HG02973 (cell line): ENCODE results near the gene EVA1A.
"Not testable (repeated sequence)": the region's sequence is repeated elsewhere in the genome, so short reads cannot be mapped to it uniquely, and the experiment has no call there.

ENCODE experiments used
- ATAC-seq: cut with Tn5 transposase; IDR thresholded peaks from one replicate; pipeline ENCODE4 v1.9.1; 2021; ENCODE audit warnings: moderate library complexity; ENCODE audit not compliant: unreplicated experiment

The EVA1A gene

DNA sequence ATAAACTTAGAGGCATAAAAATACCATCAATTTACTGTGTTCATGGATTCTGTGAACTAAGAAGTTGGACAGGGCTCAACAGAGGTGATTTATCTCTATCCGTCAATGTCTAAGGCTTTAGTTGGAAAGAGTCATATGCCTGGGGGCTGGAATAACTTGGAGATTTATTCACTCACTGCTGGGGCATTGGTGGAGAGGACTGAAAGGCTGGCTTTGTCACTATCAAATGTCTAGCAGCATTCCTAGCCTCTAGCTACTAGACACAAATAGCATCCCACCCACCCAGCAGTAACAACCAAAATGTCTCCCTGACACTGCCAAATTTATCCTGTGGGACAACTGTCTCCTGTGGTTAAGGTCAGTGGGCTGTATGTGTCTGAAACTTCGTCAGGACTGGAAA, 71.0 kb downstream of the EVA1A start:
- no peak for ATAC-seq

DNA sequence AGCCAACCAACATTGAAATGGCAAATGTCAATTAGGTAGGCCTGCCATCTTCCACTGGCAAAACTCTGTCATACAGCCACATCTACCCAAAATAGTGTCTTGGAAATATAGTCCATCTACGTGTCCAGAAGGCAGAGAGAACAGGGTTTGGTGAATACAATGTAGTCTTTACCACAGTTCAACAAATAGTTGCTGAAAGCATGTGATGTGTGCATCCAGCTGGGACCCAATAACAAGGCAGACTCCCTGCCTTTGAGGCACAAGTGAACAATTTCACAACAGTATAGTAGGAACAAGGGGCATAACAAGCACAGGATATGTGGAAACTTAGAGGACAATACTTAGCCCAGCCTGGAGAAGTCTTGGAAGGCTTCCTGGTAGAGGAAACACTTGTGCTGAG, 72.6 kb downstream of the EVA1A start:
- ATAC-seq: no peak

DNA sequence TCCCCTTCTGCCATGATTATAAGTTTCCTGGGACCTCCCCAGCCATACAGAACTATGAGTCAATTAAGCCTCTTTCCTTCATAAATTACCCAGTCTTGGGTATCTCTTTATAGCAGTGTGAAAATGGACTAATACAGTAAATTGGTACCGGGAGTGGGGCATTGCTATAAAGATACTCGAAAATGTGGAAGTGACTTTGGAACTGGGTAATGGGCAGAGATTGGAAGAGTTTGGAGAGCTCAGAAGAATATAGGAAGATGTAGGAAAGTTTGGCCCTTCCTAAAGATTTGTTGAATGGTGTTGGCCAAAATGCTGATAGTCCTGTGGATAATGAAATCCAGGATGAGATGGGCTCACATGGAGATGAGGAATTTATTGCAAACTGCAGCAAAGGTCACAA, 74.0 kb downstream of the EVA1A start:
- not testable (repeated sequence) for ATAC-seq

DNA sequence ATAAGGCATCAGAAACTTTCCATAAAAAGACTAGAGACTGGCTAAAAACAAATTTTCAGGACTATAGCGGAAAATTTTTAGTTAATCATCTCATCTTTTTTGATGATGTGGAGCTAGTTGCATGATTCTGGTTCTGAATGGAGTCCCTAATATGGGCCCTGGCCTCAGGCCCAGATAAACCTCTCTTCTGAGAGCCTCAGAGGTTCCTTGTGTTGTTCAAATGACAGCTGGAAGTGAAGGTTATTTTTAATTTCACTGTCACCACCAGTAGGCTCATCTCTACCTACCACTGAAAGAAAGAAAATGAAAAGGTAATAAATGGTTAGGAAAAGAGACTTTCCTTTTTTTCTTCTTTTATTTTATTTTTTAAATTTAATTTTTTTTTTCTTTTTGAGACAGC, 75.9 kb downstream of the EVA1A start:
- no peak for ATAC-seq

DNA sequence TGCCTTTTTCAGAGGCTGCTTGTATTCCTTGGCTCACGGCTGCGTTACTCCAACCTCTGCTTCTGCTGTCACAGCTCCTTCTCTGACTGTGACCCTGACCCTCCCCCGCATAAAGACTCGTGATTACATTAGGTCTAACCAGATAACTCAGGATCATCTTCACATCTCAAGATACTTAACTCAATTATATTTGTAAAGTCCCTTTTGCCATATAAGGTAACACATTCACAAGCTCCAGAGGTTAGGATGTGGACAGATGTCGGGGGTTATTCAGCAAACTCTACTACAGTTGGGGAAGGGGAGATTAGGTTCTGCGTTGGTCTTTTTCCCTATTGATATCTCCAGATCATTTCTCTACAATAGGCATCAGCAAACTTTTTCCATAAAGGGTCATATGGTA, 76.9 kb downstream of the EVA1A start:
- no peak for ATAC-seq

DNA sequence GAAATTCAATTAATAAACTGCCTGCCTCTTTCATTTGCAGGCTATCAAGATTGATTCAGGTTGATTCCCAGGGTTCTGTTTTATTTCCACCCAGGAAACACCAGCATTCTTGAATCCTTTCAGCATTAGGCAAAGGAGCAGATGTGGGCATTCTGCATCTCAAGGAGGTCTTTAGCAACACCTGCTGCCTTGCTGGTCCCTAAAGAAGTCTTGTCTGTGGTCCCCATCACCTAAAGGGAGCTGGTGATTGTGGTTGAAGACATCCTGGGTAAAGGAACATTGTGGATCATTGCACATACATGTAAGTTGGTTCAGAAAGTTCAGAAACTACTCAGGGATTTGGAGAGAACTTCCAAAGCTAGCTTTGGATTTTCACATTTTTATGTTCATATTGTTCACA, 78.3 kb downstream of the EVA1A start:
- ATAC-seq: no peak

DNA sequence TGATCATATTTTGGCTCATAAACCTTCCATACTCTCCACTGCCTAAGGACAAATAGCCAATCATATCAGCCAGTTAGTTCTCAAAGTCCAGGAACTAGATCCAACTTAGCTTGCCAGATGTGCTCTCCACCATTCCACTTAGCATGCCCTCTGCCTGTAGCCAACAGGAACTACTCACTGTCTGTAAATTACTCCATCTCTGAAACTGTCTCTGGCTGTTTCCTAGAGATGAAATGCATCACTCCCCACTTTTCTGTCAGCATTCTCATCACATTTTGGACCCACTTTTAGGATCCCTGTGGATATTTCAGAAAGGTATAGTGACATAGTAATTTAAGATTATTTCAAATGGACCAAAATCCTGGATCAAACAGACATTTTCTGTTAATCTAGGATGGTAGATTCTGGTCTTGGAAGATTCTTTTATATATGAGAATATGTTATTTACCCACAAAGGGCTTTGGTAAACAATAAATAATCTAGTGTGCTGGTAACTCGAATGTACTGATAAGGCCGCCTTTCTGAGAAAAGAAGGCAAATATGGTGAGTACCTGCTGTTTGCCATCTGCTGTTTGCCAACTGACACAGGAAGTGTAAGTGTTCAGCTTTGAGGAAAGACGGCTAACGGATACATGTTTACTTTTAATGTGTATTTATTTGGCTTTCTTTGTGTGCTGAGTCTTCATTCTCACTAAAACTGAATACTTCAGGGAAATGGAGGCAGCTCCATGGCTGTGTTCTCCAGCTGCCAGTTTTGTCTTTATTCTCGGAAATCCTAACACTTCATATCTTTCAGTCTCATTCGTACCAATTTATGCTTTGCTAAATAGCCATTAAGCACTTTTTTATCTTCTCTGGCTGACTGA, 79.5 kb downstream of the EVA1A start:
- no peak for ATAC-seq

DNA sequence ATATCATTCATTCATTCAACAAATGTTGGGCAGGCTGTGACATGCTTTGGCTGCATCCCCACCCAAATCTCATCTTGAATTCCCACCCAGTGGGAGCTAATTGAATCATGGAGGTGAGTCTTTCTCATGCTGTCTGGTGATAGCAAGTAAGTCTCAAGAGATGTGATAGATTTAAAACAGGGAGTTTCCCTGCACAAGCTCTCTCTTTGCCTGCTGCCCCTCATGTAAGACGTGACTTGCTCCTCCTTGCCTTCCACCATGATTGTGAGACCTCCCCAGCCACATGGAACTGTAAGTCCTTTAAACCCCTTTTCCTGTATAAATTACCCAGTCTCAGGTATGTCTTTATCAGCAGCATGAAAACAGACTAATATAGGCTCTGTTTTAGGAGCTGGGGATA, 83.0 kb downstream of the EVA1A start:
- ATAC-seq: not testable (repeated sequence)

DNA sequence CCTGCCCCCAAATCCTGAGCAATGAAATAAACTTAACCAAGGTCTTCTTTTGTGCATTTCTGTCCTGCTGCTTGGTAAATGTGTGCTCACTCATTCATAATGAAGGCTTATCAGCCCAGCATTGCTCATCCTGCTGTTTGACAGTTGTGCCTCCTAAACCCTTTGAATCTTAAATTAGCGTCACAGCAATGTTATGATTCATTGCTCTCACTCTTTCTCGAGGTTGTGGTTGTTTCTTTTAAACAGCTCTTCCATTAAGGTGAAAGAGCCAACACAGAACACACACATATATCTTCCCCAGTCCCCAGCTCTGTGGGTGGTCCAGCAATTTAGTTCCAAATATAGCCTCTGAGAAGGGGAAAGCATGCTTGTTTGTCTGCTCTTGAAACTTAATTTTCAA, 84.0 kb downstream of the EVA1A start:
- ATAC-seq: no peak

DNA sequence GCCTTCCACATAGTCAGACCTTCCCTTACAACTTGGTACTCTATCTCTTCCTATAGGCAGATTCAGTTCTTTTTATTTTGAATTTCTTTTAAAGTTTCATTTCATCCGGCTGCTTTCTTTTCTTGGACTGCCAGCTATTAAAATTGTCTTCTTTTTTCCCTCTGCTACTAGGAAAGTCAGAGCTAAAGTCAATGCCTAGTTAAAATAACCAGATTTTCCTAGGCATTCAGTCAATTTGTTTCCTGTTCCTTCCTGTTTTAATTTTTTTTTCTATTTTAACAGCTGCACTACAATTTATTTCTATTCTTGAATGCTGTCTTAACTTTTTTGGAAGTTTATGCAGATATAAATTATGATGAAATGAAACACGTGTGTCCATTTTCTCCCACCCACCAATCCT, 84.8 kb downstream of the EVA1A start:
- no peak for ATAC-seq

DNA sequence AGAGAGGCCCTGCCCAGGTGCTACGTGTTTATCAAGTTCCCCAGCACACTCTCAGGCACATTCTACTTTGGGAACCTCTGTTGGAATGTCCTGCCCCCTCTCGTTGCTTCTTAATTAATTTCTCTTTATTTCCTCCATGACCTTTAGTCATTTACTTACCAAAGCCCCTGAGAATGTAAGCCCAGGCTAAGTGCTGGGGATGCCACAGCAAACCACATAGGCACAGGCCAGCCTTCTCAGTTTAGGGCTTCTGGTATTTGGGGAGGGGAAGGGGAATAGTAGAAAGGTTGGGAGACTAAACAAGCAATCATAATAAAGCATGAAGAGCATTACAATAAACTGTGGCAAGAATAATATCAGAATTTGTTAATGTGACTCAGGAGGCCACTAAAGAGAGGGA, 85.7 kb downstream of the EVA1A start:
- ATAC-seq: no peak

DNA sequence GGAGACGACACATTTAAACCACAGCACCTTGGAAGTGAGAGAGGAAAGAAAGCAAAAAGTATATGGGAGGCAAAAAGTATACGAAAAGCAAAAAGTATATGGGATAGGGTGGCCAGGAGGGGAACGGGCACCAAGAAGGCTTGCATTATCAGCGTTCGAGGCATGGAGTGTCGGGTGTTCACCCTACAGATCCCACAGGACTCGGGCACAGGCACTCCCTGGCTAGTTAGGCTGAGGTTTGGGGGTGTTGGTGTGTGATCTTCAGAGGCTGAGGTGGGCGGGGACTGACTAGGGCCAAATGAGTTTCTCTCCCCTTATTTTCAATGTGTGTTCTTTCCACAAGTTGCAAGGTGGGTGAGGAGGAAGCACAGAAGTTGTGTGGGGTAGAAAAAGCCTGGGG, 86.6 kb downstream of the EVA1A start:
- ATAC-seq: no peak

DNA sequence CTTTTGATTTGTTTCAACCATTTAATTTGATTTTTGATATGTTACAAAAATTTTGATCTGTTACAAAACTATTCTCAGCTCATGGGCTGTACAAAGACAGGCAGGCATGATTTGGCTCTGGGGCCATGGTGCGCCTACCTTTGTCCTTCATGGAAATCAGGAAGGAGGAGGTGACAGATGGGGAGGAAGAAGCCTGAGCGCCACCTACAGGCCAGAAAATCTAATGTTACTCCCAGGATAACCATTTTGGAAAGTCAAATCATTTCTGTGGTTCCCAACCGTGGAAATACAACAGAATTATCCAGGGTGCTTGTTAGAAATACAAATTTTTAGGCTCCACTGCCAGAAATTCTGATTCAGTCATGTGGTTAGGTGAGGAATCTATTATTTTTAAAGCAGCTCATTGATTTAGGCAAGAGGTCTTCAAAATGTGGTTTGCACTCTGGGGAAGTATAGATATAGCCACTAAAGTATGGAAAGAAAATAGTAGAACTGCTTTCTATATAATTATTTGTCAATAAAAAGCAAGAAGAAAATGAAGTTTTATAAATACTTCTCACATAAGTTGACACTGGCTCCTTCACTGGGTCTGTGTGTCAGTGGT, 93.9 kb downstream of the EVA1A start:
- ATAC-seq: no peak

DNA sequence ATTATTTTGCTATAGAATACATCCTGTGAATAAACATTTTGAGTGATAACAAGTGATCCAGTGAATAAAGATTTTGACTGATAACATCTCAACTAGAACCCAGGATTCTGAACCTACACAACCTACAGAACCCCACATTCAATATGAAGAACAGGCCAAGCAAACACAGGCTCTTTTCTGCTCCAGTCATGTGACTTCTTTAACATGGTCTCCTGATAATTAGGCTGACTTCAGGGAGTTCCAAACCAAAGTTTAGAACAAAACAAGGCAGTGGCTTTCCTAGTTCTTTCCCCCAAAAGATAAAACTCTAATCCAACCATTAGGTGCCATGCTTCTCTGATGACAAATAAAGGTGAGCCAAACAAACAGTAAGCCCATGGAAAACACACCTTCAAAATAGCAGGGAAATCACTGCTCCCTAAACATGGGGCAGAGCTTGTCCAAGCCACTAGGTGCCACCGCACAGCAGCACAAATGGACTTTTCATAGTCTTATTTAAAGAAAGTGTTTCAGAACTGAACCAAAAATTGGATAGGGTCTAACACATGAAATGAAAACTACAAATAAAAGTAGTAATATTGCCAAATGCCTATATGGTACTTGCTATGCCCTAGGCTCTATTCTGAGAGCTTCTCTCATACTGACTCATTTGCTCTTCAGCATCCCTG, 95.3 kb downstream of the EVA1A start:
- ATAC-seq: no peak

DNA sequence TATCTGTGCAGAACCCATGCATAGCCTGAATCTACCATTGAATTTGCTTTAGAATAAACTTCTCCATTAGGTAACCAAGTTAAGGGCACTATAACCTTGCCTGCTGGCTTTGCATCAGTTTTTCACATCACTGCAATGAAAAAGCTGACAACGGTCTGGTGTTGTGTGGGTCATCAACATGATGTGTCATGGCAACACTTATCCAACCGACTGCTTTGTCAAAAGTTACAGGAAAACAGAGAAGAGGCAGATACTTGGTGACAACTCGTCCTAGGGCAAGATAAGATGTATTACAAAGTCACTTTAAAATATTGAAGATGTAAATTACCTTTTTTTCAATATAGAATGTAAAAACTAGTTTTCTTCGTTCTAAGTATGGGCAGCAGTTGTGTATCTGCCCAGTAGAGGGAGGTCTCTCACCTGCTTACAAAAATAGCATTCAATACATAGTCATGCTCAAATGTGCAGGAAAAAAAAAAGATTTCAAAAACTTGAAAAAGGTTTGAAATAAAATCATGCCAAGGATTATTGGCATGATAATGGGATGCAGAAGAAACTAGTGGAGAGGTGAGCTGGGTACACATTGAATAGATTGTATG, 96.3 kb downstream of the EVA1A start:
- ATAC-seq: no peak

DNA sequence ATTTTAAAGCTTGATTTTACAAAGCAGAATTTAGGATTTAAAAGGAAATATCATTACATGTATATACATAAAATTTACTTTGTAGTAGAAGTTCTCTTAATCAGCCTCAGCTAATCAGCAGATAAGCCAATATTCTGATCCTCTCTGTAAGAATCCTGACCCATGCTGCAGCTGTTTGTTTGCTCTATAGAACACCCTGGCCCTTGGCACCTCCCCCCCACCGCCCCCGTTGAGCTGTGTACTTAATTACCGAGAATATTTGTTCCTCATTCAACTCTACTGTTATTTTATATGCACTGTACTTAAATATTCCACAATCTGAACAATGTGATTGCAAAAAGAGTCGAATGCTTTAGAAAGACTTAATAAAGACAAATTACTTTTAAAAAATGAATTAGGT, 98.0 kb downstream of the EVA1A start:
- no peak for ATAC-seq

DNA sequence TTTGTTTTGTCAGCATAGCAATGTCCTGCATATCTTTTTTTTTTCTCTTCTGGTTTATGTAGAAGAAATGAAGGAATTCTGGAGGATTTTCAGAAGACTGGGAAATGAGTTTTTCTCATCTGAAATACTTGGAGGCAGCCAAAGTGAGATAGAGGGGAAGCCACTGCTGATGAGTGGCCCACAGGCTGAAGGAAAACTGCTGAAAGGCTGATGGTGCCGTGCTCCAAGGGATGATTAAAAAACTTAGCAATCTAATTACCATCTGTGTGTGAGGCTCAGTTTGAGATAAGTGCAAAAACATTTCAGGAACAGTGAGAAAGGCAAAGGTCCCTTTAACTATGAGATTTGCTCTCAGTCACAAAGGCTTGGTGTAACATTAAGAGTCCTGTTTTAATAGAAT, 98.5 kb downstream of the EVA1A start:
- ATAC-seq: no peak

DNA sequence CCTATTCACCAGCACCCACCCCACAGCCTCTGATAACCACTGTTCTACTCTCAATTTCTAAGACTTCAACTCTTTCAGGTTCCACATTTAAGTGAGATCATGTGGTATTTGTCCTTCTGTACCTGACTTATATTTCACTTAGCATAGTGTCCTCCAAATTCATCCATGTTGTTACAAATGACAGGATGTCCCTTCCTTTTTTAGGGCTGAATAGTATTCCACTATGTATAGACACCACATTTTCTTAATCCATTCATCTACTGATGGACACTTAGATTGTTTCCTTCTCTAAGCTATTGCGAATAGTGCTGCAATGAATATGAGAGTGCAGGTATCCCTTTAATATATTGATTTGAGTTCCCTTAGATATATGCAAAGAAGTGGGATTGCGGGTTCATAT, 100.1 kb downstream of the EVA1A start:
- no peak for ATAC-seq

DNA sequence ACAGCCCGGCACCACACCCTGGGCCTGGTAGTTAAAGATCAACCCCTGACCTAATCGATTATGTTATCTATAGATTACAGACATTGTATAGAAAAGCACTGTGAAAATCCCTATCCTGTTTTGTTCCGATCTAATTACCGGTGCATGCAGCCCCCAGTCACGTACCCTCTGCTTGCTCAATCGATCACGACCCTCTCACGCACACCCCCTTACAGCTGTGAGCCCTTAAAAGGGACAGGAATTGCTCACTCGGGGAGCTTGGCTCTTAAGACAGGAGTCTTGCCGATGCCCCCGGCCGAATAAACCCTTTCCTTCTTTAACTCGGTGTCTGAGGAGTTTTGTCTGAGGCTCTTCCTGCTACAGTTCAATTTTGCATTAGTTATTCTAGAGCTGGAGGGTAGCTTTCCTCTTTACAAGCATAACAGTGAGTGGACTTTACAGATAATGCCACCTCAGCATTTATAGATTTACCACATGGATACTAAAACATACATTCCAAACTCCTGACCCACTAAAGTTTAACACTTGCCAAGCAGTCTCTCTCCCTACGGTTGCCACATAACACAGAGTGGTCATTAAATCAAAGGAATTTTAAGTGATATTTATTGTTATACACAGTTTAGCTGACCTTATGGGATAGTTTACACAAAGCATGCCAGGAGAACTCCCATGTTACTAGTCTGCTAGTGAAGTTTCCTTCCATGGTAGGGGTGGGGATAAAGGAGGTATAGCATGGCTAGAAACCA, 101.0 kb downstream of the EVA1A start:
- no peak for ATAC-seq

DNA sequence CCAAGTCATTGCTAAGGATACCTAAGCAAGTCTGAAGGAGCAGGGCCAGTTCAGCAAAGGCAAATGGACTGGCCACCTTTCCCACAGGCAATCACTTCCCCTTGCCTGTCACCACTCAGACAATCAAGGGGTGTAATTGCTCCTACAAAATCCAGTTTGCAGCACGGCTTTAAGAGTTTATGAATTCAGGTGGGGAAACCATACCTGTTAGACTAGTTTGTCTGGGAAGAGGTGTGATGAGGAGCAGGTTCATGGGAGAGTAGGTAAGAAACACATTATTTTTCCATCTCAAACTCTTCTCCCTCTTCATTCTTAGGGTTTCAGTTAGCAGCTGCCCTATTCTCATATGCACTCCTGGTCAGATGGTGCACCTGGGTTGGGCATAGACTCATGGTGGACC, 102.5 kb downstream of the EVA1A start:
- no peak for ATAC-seq

DNA sequence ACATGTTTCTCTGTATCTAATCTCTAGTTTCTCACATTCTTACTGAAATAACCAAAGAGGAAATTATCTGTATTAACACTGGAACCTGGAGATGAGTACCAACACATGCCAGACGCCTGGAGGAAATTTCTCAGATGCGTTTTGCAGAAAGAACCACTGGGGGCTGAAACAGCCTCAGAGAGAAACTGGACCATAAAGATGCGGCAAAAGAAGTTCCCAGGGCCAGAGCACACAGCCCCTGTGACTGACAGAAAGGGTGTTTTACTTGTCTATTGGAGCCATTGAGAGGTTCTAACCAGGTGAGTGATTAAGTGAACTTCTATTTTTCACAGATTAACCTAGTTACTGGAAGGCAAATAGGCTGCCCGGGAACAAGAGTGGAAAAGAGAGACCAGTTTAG, 103.9 kb downstream of the EVA1A start:
- no peak for ATAC-seq
